ENCODE data around the gene ELMO3.

The ELMO3 gene

DNA sequence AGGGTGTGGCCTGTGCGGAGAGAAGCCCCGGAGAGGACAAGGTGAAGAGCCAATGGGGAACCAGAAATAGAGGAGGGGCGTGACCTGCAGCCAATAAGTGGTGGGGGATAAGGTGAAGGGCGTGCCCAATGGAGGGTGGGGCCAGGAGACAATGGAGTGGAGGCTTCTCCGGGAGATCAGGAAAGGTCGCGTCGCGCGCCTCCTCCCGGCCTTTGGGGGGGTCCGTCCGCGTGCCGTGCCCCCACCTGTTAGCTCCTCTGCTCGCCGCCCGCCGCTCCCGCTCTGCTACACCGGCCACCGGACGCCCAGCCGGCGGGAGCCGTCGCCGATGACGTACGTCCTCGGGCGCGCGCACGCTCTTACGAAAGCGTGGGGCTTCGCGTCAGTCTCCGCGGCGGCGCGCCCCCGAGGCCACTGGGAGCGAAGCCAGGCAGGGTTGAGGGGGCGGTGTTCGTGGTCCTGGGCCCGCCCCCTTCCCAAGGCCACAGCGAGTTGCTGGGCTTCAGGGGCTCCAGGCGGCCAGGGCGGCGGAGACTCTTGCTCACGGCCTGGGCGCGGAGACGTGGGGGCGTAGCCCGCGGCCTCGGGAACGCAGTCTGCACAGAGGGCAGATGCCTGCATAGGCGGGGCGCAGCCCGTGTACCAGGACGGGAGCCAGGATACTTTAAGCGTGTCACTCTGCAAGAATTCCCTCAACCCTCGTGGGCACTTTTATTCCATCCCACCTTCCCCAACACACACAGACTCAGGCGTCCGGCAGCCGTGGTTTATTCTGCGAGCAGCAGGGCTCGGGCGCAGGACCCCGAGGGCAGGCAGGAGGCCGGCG is 15.1 kb upstream of the ELMO3 start, which contains the start of gene MATCAP1:
Gene MATCAP1, minus strand, starts transcription at position 337 of the 826 bp plus-strand sequence. CDS start 3,353 bp downstream, outside the sequence.
- DNase-seq (ENCODE audit: low spot score) = peak; percentile 99

DNA sequence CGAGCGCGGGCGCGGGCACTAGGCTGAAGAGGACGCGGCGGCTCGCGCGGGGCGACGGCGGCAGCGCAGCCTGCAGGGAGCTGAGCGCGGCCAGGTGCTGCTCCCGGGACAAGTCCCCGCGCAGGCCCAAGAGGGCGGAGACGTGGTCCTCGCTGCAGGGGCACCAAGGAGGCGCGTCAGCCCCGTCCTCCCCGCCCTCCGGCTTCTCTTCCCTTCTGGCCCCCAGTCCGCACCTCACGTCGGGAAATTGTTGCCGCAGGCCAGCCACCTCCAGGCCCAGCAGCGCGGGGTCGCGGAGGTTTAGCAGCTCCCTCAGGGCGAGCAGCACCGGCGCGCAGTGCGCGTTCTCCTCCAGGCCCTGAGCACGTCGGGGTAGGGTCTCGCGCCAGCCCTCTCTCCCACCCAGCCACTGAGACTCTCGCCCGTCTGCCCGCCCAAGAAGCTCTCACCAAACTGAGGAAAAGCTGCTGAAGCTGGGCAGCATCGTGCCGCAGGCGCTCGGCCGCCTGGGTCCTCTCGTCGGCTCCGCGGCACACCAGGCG is 14.4 kb upstream of the ELMO3 start:
- DNase-seq (ENCODE audit: low spot score) = no peak

DNA sequence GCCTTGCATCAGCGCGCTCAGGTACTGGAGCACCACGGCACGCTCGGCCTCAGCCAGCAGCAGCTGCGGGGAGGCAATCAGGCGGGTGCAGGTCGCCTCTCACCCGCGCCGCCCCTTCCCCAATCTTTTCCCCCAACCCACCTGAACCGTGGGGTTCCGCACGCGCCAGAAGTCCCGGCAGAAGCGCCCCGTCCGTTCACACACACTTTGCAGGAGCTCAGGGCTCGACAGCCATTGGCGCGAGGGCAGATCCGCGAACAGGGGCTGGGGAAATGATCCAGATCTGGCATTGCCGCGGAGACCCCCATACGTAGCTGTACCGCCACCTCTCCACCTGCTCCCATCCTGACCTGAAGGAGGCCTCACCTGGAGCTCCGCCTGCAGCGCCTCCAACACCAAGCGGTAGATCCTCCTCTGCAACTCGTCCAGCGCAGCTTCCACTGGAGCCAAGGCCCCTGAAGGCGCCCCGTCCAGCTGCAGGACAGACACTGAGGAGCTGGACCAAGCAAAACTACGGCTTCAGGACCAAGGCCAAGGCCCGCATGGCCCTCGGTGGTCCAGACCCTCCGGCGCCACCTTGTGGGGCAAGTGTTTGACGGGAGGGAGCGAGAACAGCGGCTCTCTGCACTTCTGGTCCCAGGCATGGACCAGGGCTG is 13.8 kb upstream of the ELMO3 start:
- DNase-seq (ENCODE audit: low spot score) = peak; percentile 91

DNA sequence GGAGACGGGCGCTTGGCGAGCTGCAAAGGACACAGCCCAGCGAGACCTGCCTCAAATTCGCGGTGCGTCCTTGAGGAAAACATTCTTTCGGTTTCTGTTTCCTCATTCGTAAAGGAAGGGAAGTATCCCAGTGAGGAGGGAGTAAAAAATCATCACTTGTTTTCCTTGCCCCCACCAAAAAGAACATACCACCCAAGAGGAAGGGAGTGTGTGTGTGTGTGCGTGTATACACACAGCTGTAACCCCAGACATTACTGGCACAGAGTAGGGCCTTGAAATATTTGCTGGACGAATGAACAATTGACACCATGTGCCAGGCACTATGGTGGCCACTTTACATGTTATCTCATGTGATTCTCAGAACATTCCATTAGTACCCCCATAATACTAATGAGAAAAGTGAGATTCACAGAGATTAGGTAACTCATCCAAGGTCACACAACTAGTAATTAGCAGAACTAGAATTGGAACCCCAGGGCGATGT is 13.2 kb upstream of the ELMO3 start:
- no peak for DNase-seq (ENCODE audit: low spot score)

DNA sequence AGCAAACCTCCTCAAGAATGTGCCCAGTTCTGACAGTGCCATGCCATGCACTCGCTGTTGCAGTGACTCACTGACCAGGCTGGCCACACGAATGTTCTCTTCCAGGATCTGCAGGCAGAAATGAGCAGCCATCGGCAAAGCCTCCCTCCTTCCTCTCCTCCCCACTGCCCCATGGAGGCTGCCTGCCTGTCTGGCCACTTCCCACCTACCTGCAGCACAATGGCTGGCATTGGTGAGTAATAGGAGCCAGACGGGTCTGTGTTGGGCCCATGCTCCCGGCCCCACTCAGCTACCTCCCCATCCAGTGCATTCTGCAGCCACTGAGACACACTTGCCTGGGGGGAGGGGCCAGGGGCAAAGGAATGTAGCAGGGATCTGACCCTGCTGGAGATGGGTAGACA is 12.4 kb upstream of the ELMO3 start:
- DNase-seq (ENCODE audit: low spot score) = no peak

DNA sequence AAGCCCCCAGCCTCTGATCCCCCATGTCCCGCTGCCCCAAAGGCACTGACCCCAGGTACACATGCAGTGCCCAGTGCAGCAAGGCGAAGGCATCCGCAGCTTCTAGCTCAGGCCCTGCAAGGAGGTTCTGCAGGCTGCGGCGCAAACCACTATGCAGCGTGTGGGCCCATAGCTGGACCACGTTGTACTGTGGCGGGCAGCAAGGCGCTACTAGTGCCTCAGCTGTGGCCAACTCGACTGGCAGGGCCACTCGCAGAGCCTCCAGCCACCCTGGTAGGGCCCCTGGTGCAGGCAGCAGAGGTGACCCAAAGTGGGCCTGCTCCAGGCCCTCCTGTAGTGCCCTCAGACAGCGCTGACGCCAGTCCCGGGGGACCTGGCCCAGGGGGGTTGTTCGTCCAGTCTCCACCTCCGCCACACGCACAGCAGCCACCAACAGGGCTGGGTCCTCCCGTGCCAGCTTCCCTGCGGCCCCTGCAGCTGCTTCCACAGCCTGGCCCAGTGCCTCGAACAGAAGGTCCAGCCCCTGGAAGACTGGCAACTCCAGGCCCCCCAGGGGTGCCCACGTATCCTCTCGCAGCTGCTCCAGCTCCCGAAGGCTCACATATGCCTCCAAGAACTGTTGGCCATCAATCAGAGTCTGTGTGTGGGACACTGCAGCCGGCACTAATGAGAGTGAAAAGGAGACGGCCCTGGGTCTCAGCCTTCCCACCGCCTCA is 11.6 kb upstream of the ELMO3 start:
- DNase-seq (ENCODE audit: low spot score) = no peak

DNA sequence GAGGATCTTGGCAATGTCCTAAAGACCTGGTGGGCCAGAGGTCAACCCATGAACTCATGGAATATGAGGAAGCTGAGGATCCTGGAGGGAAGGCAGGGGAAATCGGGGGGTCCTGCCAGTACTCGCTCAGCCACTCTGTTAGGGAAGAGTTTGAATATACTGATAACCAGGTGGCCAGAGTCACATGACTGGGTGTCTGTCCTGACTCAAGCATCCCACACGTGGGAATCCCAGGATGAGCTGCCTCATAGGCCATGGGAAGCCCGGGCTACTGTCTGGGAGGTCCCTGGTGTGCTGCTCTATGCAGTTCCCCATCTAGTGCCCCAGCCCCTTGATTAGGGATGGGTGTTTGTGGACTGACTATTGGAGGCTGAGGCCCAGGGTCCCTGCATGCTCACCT is 10.6 kb upstream of the ELMO3 start:
- no peak for DNase-seq (ENCODE audit: low spot score)

DNA sequence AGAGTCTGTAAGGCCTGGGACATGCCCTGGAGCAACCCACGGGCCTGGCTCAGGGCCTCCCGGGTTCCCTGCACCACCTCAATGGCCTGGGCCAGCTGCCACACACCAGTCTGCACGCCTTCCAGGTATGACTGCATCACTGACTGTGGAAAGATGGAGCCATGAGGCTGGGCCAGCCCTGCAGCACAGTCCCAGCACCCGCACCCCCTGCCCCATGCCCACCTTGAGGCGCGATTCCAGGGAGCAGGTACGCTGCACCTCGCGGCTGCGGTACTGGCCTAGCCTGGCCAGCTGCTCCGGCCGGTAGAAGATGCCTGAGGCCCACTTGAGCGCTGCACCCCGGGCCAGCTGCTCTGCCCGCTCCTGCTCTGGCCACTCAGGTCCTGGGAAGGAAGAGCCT is 10.1 kb upstream of the ELMO3 start:
- no peak for DNase-seq (ENCODE audit: low spot score)

DNA sequence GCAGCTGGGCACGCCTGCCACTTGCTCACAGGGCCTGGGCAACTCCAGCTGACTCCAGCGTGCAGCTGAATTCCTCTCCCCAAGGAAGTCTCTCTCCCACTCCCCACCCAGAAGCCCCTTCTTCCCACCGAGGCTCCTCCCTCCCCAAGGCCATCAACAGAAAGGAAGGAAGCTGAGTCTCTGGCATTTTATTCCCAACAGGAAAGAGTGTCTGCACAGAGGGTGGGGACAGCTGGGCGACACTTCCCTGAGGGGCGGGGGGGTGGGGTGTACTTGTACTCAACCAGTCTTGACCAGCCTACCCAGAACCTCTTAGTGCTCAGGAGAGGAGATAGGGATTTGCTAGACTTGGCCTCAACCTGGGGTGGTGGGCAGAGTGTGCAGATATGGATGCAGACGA is 8.9 kb upstream of the ELMO3 start, which contains the start of gene EXOC3L1:
Gene EXOC3L1, minus strand, starts transcription at position 96 of the 400 bp plus-strand sequence. CDS start 460 bp downstream, outside the sequence.
- no peak for DNase-seq (ENCODE audit: low spot score)

DNA sequence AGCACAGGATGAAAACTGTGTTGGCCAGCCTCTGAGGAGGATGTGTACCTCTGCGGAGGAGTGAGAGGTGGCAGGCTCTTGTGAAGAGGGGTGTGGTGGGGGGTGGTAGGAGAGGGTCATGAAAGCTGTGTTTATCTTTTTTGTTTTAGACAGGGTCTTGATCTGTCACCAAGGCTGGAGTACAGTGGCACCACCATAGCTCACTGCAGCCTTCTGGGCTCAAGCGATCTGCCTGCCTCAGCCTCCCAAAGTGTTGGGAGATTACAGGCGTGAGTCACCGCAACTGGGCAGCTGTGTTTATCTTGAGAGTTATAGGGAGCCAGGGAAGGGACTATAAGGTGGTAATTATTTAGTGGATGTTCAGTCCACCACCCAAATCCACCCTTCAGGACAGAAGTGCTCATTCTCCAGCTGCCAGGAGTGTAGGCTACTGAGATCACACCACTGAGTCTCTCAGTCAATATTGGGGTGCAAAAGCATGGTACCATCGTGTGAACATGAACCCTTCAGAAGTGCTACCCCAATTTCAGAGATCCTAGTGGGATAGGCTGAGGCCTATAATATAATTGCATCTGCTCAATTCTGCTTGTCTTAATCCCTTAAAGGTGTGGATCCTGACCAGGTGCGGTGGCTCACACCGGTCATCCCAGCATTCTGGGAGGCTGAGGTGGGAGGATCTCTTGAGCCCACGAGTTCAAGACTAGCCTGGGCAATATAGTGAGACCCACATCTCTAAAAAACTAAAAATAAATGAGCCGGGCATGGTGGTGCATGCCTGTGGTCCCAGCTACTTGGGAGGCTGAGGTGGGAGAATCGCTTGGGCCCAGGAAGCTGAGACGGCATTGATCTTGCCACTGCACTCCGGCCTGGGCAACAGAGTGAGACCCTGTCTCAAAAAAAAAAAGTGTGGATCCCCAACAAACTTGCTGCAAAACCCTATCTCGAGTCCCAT is 8.2 kb upstream of the ELMO3 start:
- DNase-seq (ENCODE audit: low spot score) = no peak

DNA sequence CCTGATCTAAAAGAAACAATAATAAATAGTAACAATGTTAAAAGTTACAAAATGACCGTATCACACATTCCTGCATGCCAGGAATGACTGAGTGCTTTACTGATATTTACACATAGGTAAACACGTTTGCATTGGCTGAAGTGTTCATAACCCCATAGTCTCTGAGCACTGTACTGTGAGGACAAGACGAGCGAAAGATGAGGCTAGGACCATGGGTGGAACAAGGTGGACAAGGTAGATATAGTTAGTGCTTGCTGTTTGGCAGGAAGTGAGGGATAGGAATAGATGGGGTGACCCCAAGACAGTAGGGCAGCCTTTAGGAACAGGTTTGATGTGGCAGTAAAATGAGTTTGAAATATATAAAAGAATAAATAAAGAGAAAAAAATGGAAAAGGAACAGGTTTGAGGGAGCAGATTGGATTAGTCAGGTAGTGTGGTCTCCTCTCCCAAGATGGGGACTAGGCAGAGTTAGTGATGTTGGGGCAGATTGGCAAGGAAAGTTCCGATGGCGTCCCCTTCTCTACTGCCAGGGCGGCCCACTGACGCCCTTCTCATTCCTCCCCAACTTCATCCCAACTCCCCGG is 7.4 kb upstream of the ELMO3 start:
- DNase-seq (ENCODE audit: low spot score) = no peak

DNA sequence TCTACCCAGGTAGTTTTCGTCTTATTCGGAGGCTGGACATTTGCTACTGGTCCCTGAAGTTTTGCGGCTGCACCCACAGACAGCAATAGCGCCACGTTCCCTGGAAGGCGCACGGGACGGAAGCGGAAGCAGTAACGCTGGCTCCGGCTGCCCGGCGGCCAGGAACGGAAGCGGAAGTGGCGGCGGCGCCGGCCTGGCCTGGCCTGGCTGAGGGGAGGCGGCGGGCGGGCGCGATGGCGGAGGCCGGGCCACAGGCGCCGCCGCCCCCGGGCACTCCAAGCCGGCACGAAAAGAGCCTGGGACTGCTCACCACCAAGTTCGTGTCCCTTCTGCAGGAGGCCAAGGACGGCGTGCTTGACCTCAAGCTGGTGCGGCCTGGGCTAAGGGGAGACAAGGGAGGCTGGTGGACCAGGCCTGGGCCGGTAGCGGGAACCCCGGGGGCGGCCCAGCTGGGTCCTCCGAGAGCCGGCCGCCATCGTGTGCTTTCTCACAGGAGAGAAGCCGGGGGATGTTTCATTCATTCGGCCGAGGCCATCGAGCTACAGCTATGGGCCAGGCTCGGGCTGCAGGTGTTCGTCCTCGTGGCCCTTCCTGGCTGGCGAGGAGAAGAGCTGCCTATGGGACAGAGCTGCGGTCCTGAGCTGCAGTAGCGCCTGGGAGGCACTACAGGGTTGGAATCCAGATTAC is 6.8 kb upstream of the ELMO3 start, which contains the start of gene E2F4:
Gene E2F4, plus strand, starts transcription at position 161 of the 687 bp plus-strand sequence. Its CDS starts 73 bp downstream, at position 234.
- peak; percentile 97 for DNase-seq (ENCODE audit: low spot score)

DNA sequence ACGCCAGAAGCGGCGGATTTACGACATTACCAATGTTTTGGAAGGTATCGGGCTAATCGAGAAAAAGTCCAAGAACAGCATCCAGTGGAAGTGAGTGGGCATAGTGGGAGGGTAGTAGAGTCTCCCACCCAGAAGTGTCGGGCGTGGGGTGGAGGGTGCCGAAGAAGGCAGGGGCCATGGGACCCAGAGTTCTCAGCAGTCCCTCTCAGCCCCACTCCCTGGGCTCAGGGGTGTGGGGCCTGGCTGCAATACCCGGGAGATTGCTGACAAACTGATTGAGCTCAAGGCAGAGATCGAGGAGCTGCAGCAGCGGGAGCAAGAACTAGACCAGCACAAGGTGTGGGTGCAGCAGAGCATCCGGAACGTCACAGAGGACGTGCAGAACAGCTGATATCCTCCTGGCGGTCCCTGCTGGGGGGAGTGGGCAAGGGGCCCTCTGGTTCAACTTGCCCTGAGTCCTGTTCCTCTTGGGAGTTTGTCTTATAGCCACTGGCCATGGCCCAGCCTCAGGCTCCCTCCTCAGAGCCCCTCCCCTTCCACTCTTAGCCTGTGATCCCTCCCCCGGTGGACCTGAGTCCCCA is 6.1 kb upstream of the ELMO3 start:
- DNase-seq (ENCODE audit: low spot score) = no peak

DNA sequence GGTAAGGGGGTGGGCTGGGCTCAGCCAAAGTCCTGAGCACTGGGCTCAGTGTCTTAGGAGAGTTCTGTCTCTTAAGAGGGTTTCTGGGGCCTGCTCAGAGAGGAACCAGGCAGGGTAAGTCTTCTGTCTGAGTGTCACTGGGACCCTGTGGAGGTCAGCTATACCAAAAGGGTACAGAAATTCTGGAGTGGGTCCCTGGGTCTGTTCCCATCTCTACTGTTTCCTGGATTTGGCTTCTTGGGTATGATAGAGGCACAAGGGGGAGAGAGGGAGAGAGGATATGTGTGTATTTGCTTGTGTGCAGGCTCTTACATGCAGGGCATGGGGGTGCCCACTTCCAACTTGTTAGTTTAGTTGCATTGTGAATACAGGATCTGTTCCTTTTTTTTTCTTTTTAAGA is 5.4 kb upstream of the ELMO3 start:
- DNase-seq (ENCODE audit: low spot score) = no peak

DNA sequence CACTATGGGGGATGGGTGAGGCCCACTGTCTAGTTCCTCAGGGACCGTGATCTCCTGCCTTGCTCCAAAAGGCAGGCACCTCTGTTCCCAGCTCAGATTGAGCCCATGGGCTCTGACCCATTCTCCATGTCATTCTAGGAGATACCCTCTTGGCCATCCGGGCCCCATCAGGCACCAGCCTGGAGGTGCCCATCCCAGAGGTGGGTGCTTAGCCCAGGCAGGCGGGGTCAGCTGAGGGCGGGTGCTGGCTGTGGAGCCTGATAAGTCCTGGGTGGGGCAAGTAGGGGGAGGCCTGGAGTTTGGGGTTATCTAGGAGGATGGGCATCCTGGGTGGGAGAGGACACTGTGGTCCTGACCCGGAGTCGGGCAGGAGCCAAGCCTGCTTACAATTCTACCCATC is 4.7 kb upstream of the ELMO3 start:
- DNase-seq (ENCODE audit: low spot score) = no peak

DNA sequence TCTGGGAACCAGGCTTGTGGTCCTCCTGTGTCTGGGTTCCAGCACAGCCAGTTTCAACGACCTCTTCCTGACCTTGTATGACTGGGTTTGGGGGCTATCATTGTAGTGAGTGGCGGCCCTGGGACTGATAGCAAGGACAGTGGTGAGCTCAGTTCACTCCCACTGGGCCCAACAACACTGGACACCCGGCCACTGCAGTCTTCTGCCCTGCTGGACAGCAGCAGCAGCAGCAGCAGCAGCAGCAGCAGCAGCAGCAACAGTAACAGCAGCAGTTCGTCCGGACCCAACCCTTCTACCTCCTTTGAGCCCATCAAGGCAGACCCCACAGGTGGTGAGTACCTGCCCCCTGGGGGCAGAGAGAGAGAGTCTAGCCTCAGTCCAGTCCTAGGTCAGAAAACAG is 3.3 kb upstream of the ELMO3 start:
- DNase-seq (ENCODE audit: low spot score) = no peak

DNA sequence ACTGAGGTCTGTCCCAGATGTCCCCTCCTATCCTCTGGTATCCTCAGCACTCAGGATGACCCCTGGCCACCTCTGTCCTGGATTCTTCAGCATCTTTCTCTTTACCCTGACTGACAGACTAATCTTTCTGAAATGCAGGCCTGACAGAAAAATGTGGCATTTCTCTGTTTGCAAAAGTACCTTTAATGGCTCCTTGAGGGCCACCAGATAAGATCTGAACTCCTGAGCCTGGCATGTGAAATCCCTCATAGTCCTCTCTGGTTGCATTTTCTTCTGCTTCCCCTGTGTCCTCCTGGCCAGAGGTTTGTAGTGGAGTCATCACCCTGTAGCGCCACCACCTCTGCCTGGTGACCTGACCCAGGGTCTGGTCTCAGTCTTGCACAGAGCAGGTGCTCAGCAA is 2.0 kb upstream of the ELMO3 start:
- no peak for DNase-seq (ENCODE audit: low spot score)

DNA sequence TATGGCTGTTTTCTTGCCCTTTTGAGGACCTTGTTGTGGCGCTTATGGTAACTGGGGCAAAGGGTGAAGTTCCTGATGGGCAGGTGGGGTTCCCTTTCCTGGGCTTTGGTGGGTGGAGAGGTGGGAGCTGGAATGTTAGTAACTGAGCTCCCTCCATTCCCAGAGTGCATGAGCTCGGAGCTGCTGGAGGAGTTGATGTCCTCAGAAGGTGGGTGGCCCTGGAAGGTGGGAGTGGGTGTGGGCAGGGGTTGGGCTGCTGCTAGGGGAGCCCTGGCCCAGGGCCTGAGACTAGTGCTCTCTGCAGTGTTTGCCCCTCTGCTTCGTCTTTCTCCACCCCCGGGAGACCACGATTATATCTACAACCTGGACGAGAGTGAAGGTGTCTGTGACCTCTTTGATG is 1.2 kb upstream of the ELMO3 start:
- no peak for DNase-seq (ENCODE audit: low spot score)

DNA sequence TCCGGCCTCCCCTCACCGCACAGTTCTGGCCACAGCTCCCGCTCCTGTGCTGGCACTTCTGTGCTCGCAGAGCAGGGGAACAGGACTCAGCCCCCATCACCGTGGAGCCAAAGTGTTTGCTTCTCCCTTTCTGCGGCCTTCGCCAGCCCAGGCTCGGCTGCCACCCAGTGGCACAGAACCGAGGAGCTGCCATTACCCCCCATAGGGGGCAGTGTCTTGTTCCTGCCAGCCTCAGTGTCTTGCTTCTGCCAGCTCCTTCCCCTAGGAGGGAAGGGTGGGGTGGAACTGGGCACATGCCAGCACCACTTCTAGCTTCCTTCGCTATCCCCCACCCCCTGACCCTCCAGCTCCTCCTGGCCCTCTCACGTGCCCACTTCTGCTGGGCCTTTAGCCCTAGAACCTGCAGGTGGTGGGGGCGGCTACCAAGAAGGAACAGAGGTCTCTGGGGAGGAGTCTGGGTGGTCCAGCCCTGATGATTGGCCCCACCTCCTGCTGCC is 645 bp upstream of the ELMO3 start:
- DNase-seq (ENCODE audit: low spot score) = peak; percentile 75

DNA sequence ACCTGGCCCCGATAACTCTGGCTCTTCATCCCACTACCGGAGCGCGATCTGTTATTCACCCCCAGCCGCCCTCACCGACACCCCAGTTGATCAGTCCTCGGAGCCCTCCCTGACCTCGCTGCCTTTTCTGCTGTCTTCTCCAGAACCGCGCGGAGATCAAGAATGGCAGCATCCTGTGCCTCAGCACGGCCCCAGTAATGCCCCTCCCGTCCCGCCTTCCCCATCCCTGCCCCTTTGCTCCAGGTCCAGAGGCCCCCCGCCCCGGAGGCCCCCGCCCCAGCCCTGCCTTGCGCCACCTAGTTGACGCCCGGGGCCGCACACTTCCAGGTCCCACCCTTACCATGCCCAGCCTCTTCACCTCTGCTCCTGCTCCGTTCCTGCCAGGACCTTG is 872 bp downstream of the ELMO3 start:
- no peak for DNase-seq (ENCODE audit: low spot score)
